ENCODE results near the gene AKAP4. TPM values are rescaled to one million over a fixed set of nuclear protein-coding genes. Genes with fewer than 3 reads are reported as not detected.

The AKAP4 gene
- not detected in 2 replicates for total RNA-seq (2016; rRNA removed; fragmentation: Illumina TruSeq; extraction: Trizol)
- total RNA-seq (2016; cell fraction: cytosol; rRNA removed; fragmentation: Illumina TruSeq; extraction: Trizol; ENCODE audit: low read depth), result not detected in 2 replicates
- not detected in 2 replicates for total RNA-seq (2016; cell fraction: insoluble cytoplasmic fraction; rRNA removed; fragmentation: Illumina TruSeq; extraction: Trizol)
- total RNA-seq (2016; cell fraction: membrane; rRNA removed; fragmentation: Illumina TruSeq; extraction: Trizol), result not detected in 2 replicates
- total RNA-seq (2016; cell fraction: nucleus; rRNA removed; fragmentation: Illumina TruSeq; extraction: Trizol), result not detected in 2 replicates
- polyA plus RNA-seq (2011; rRNA removed), result not detected in 2 replicates
- polyA plus RNA-seq (2011; cell fraction: cytosol; rRNA removed), result not detected in 2 replicates
- polyA plus RNA-seq (2011; cell fraction: nucleus; rRNA removed), result not detected in 2 replicates
- not detected in 2 replicates for polyA plus RNA-seq (2012)
- not detected in 2 replicates for polyA plus RNA-seq (2016; cell fraction: cytosol; fragmentation: Illumina TruSeq; extraction: Trizol; ENCODE audit: low read depth)
- polyA plus RNA-seq (2016; cell fraction: insoluble cytoplasmic fraction; fragmentation: Illumina TruSeq; extraction: Trizol; ENCODE audit: low read depth), result not detected in 2 replicates
- polyA plus RNA-seq (2016; cell fraction: membrane; fragmentation: Illumina TruSeq; extraction: Trizol; ENCODE audit: low read depth), result not detected in 2 replicates
- not detected in 2 replicates for polyA plus RNA-seq (2016; cell fraction: nucleus; fragmentation: Illumina TruSeq; extraction: Trizol; ENCODE audit: insufficient read depth, low read depth)
- 0.09 TPM in 1 of 2 replicates, not detected in the other for polyA minus RNA-seq (2011; rRNA and poly(A)+ RNA removed; ENCODE audit: low replicate concordance)
- not detected in 2 replicates for polyA minus RNA-seq (2011; cell fraction: cytosol; rRNA and poly(A)+ RNA removed)
- polyA minus RNA-seq (2011; cell fraction: nucleus; rRNA and poly(A)+ RNA removed), result not detected in 2 replicates
- Bru-seq, nascent RNA, result not detected
- percentile 18 among the genes with signal in this experiment for BruChase-seq, experiment 1, labeled RNA remaining after a 6-hour chase
- not detected for BruChase-seq, experiment 2, labeled RNA remaining after a 2-hour chase
- long read RNA-seq, experiment 1, result 0 reads
- long read RNA-seq, experiment 2, result 0 reads

- Histone ChIP-seq H2AFZ (ENCODE audit: low read length) (no peak within 1 kb of the TSS), H3K27ac (ENCODE audit: extremely low read length, insufficient read depth, low read length) (no peak within 1 kb of the TSS), H3K4me3 (replicated peaks in 1 of 3; ENCODE audit: insufficient read depth in 1 of 3, low read depth in 2 of 3, low read length in 3 of 3) (no peak within 1 kb of the TSS), H3K4me1 (ENCODE audit: insufficient read depth, low read length) (peaks cover 16% of the 10 kb centered on the region), H3K79me2 (ENCODE audit: insufficient read depth, low read length) (no peaks in the 10 kb centered on the region), H3K27me3 (ENCODE audit: control insufficient read depth in 1 of 2, insufficient read depth in 2 of 2, low read length in 2 of 2) (no peaks in the 10 kb centered on the region), H3K4me2 (ENCODE audit: low read depth, low read length) (no peak within 1 kb of the TSS), H3K36me3 (replicated peaks in 1 of 2; ENCODE audit: control insufficient read depth in 1 of 2, insufficient read depth in 2 of 2, low read length in 2 of 2) (no peaks in the 10 kb centered on the region), H3K9ac (ENCODE audit: insufficient read depth, low read depth, low read length) (no peak within 1 kb of the TSS), H4K20me1 (ENCODE audit: insufficient read depth, low read length) (no peaks in the 10 kb centered on the region), H3K9me3 (ENCODE audit: low read length) (no peaks in the 10 kb centered on the region)
- intact Hi-C loops (cut with micrococcal nuclease; ENCODE audit: unreplicated experiment), result loop anchor here (1.0 to 5.0 kb wide), 2 partner anchors 103 to 284 kb away; no protein-coding TSS in a partner anchor
- no TSS peak for BruUV-seq (replicated peaks)
- WGBS (ENCODE audit: low lambda C conversion rate), result 86% methylated on average over 1 of the region's 1 CpG
- DNase-seq (ENCODE audit: low spot score), result no peak
- no peak for FAIRE-seq
- POLR2A ChIA-PET, result no interaction called here
- CTCF ChIA-PET (ENCODE audit: low intra/inter-chr PET ratio, low total read pairs), result no interaction called here
- no peak for ATAC-seq
- in situ Hi-C loops (cut with HindIII; ENCODE audit: extremely low pct_ligation_motif_present, low pct_unique_long_range_greater_than_20kb), result loop anchor here (5.0 kb wide), 1 partner anchor 94 kb away; no protein-coding TSS in a partner anchor
- TF ChIP-seq REXO4 (CRISPR knock-in tag; IDR thresholded peaks at IDR 0.05; ENCODE audit: borderline replicate concordance), result no peak
- no peak for TF ChIP-seq NFYC (CRISPR knock-in tag; IDR thresholded peaks at IDR 0.05)
- no peak for TF ChIP-seq THAP8 (CRISPR knock-in tag; IDR thresholded peaks at IDR 0.05; ENCODE audit: borderline replicate concordance)
- TF ChIP-seq PAWR (CRISPR knock-in tag; IDR thresholded peaks at IDR 0.05; ENCODE audit: borderline replicate concordance), result no peak
- TF ChIP-seq LBX2 (CRISPR knock-in tag; IDR thresholded peaks at IDR 0.05; ENCODE audit: borderline replicate concordance), result no peak
- TF ChIP-seq GTF2F1 (IDR thresholded peaks at IDR 0.05; ENCODE audit: low read length), result no peak
- TF ChIP-seq, protein P1, sequence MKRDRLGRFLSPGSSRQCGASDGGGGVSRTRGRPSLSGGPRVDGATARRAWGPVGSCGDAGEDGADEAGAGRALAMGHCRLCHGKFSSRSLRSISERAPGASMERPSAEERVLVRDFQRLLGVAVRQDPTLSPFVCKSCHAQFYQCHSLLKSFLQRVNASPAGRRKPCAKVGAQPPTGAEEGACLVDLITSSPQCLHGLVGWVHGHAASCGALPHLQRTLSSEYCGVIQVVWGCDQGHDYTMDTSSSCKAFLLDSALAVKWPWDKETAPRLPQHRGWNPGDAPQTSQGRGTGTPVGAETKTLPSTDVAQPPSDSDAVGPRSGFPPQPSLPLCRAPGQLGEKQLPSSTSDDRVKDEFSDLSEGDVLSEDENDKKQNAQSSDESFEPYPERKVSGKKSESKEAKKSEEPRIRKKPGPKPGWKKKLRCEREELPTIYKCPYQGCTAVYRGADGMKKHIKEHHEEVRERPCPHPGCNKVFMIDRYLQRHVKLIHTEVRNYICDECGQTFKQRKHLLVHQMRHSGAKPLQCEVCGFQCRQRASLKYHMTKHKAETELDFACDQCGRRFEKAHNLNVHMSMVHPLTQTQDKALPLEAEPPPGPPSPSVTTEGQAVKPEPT (CRISPR knock-in tag; IDR thresholded peaks at IDR 0.05; ENCODE audit: low read depth), result no peak
- no peak for TF ChIP-seq MED8 (CRISPR knock-in tag; IDR thresholded peaks at IDR 0.05; ENCODE audit: insufficient replicate concordance)
- no peak for TF ChIP-seq CREBL2 (CRISPR knock-in tag; IDR thresholded peaks at IDR 0.05; ENCODE audit: borderline replicate concordance)
- no peak for TF ChIP-seq ZNF652 (CRISPR knock-in tag; IDR thresholded peaks at IDR 0.05; ENCODE audit: borderline replicate concordance, low read depth)
- no peak for TF ChIP-seq ZNF703 (CRISPR knock-in tag; IDR thresholded peaks at IDR 0.05; ENCODE audit: borderline replicate concordance)
- TF ChIP-seq PHF8 (CRISPR knock-in tag; IDR thresholded peaks at IDR 0.05), result no peak
- TF ChIP-seq ZNF558 (CRISPR knock-in tag; IDR thresholded peaks at IDR 0.05; ENCODE audit: borderline replicate concordance), result no peak
- TF ChIP-seq KLF9 (CRISPR knock-in tag; IDR thresholded peaks at IDR 0.05; ENCODE audit: low read depth), result no peak
- TF ChIP-seq TRIM22 (IDR thresholded peaks at IDR 0.05), result no peak
- TF ChIP-seq SOX5 (CRISPR knock-in tag; IDR thresholded peaks at IDR 0.05; ENCODE audit: borderline replicate concordance), result no peak
- TF ChIP-seq ZNF883 (CRISPR knock-in tag; IDR thresholded peaks at IDR 0.05; ENCODE audit: not compliant biosample characterization), result no peak
Observed at GRCh38 chrX:50200907-50201306, at the start of gene AKAP4. Gene AKAP4 (minus strand): TSS chrX:50201007. CDS start chrX:50200889, 118 bp downstream.
